LNCaP clone FGC (cell line): ENCODE measurements around the gene ACAT1.
"Not testable (repeated sequence)": the region's sequence is repeated elsewhere in the genome, so short reads cannot be mapped to it uniquely, and the experiment has no call there.

Source experiments
- DNase-seq: peaks from one replicate; pipeline ENCODE4 v3.0.0-alpha.2; 2011; ENCODE audit warnings: low read depth
- H3K4me3 ChIP-seq: 2 replicates; pipeline ENCODE4 v1.5.1; 2011; ENCODE audit warnings: mild to moderate bottlenecking, low read depth, low read length, control low read depth
- CTCF ChIP-seq: IDR thresholded peaks from 2 replicates; pipeline ENCODE4 v1.5.1; 2012; ENCODE audit warnings: mild to moderate bottlenecking; ENCODE audit not compliant: control insufficient read depth, insufficient read depth; ENCODE audit errors: extremely low read depth

Gene ACAT1

DNA sequence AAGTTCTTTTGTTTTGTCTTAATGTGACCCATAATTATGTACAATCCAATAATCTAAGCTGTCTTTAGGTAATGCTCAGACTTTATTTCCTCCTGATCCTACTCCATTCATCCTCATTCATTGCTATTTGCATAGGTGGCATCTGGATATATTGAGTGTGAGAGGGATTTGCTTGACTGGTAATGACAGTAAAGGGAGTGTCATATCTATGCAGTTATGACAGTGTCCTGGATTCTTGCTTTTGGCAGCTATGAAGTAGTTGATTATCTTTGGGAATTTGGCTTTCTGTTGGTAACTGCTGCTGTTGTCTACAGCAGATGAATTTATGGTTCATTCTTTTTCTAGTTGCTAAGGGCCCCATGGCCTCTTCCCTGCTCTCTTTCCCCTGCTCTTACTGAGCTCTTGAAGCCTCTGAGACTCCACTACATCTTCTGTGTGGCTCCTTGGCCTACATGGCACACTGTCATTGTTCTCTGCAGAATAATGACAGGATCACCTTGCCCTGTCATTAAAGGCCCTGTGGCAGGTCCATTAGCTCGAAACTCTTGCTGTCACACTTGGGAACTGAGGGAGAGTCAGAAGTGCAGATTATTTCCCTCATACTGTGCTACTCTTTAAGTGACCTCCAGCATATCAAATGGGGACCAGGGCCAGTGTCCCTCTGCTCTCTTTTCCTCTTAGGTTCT, 20.1 kb upstream of the ACAT1 start:
- H3K4me3 ChIP-seq: no peak overlapping the region
- no peak for DNase-seq
- no peak for TF ChIP-seq CTCF

DNA sequence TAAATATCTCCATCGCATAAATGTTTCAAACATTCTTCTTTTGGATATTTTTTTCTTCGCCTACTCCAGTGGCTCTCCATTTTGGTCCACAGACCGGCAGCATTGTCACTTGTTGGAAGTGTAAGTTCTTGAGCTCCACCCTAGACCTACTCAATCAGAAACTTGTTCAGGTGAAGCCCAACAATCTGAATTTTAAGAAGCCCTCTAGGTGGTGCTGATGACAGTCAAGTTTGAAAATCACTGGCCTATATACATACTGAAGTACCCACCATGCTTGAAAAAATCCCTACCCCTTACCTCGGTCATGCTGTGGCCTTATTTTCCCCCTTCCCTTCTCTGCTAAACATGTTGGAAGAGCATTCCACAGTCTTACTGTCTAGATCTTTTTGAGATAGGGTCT, 10.2 kb upstream of the ACAT1 start:
- no peak for TF ChIP-seq CTCF
- no peak for DNase-seq
- no peak overlapping the region for H3K4me3 ChIP-seq

GRCh38 chr11:108112057-108112456, 9.3 kb upstream of the ACAT1 start:
- no peak overlapping the region for H3K4me3 ChIP-seq
- no peak for DNase-seq
- no peak for TF ChIP-seq CTCF

DNA sequence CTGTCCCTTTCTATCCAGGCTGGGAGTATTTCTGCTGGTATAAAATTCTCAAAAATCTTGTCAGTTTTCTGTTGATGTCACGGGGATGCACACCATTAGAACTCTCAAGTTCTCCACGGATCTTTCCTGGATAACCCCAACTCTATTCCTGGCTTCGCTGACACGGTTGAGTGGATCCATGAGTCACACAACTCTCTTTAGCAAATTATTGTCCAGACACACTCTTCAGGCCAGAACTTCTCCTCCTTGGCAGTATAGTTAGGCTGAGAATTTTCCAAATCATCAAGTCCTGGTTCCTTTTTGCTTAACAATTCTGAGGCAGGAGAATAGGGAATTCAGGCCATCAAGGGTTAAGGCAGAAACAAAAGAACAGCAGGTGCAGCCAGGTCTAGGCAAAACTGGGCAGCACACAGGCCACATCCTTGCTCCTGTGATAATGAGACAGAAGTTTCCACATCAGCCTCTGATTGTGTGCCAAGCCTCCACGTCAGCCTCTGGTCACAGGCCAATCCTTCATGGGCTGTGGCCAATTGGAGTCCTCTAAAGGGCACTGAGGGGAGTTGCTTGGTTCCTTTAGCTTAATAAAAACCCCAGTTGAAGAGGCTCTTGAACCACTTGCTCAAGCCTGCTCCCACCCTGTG, 5.7 kb upstream of the ACAT1 start:
- no peak overlapping the region for H3K4me3 ChIP-seq
- TF ChIP-seq CTCF: no peak
- peak; percentile 42 for DNase-seq

- peak; percentile 55 for TF ChIP-seq CTCF
- DNase-seq: peak; percentile 49
- H3K4me3 ChIP-seq: no peak overlapping the region
These were observed 3.5 kb upstream of the ACAT1 start for GRCh38 chr11:108117746-108118371.

DNA sequence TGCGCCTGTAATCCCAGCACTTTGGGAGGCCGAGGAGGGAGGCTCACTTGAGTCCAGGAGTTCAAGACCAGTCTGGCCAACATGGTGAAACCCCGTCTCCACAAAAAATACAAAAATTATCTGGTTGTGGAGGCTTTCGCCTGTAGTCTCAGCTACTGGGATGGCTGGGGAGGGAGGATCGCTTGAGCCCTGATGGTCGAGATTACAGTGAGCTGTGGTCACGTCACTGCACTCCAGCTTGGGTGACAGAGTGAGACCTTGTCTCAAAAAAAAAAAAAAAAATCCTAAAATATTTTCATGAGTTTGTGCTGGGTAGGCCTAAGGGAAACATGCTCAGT, 462 bp upstream of the ACAT1 start:
- not testable (repeated sequence) for DNase-seq

GRCh38 chr11:108122166-108122628, 830 bp downstream of the ACAT1 start:
- DNase-seq: no peak
- peak overlapping the region; percentile 72 for H3K4me3 ChIP-seq
- TF ChIP-seq CTCF: no peak

More for the DNA sequence above, 462 bp upstream of the ACAT1 start:
- peak overlapping the region; percentile 72 for H3K4me3 ChIP-seq
